H1 (cell line): ENCODE measurements around the gene PPM1F. TPM values are rescaled to one million over a fixed set of nuclear protein-coding genes. Genes with fewer than 3 reads are reported as not detected.

Experiments
- CTCF ChIA-PET: fragments of 300-600 bp; sonication (Branson Sonifier 250); formaldehyde crosslinking; loops from one replicate; lab custom pipeline; 2021; ENCODE audit not compliant: partially characterized antibody; lab: Charles Lee
- POLR2A ChIA-PET: fragments of 300-600 bp; sonication (Branson Sonifier 250); formaldehyde crosslinking; loops from one replicate; lab custom pipeline; 2021; ENCODE audit warnings: inconsistent platforms; ENCODE audit not compliant: partially characterized antibody; lab: Charles Lee
- DNase-seq, 2 experiments: peaks; one replicate each; pipeline versions ENCODE4 v3.0.0 to v3.0.0-alpha.2; 2010 to 2022; ENCODE audit warnings: low spot score in 2 of 2, low read depth in 1 of 2, mixed read lengths in 1 of 2
- FAIRE-seq: peaks from 2 replicates; lab custom pipeline; 2011; peaks lifted over from hg19 to GRCh38; lab: Jason Lieb, UNC
- H2AFZ ChIP-seq: 2 replicates; pipeline ENCODE4 v1.8.1; 2012; ENCODE audit warnings: low read length, inconsistent platforms
- H2AK5ac ChIP-seq: 2 replicates; pipeline ENCODE4 v1.6.1; 2013; ENCODE audit warnings: low read depth, low read length
- H2BK120ac ChIP-seq: replicated peaks from 2 replicates; pipeline ENCODE3; 2013; ENCODE audit warnings: low read depth, low read length, inconsistent platforms
- H2BK12ac ChIP-seq: 2 replicates; pipeline ENCODE4 v1.6.1; 2013; ENCODE audit warnings: low read depth, low read length
- H2BK15ac ChIP-seq: 2 replicates; pipeline ENCODE4 v1.6.1; 2013; ENCODE audit warnings: low read length
- H2BK20ac ChIP-seq: 2 replicates; pipeline ENCODE4 v1.6.1; 2013; ENCODE audit warnings: low read length
- H2BK5ac ChIP-seq: 2 replicates; pipeline ENCODE4 v1.6.1; 2013; ENCODE audit warnings: low read depth, low read length
- H3K14ac ChIP-seq: 2 replicates; pipeline ENCODE4 v1.6.1; 2013; ENCODE audit warnings: inconsistent platforms; ENCODE audit not compliant: insufficient read length
- H3K18ac ChIP-seq: 2 replicates; pipeline ENCODE4 v1.6.1; 2013; ENCODE audit warnings: low read length; ENCODE audit errors: extremely low read depth
- H3K23ac ChIP-seq: 2 replicates; pipeline ENCODE4 v1.6.1; 2013; ENCODE audit warnings: inconsistent platforms; ENCODE audit not compliant: insufficient read length
- H3K23me2 ChIP-seq: 2 replicates; pipeline ENCODE4 v1.6.1; 2013; ENCODE audit warnings: low read depth, low read length
- H3K27ac ChIP-seq: 2 replicates; pipeline ENCODE4 v1.6.1; 2011; ENCODE audit warnings: low read depth, low read length, inconsistent platforms
- H3K27me3 ChIP-seq, 4 experiments: replicated peaks in 1 of 4; 1 replicate in 1 of 4; 2 replicates in 3 of 4; pipeline versions ENCODE4 v1.6.1 to v1.8.1; 2011 to 2013; ENCODE audit warnings: low read length in 3 of 4, mild to moderate bottlenecking in 3 of 4, inconsistent platforms in 2 of 4, mixed read lengths in 2 of 4, moderate library complexity in 1 of 4; ENCODE audit not compliant: control insufficient read depth in 3 of 4, insufficient read depth in 3 of 4; ENCODE audit errors: extremely low read depth in 1 of 4
- H3K36me3 ChIP-seq, 4 experiments: 2 replicates each; pipeline versions ENCODE4 v1.6.1 to v1.8.1; 2011 to 2013; ENCODE audit warnings: mild to moderate bottlenecking in 4 of 4, low read length in 3 of 4, moderate library complexity in 2 of 4, control low read depth in 1 of 4, inconsistent platforms in 1 of 4; ENCODE audit not compliant: insufficient read depth in 4 of 4, control insufficient read depth in 2 of 4
- H3K4ac ChIP-seq: replicated peaks from 2 replicates; pipeline ENCODE3; 2013; ENCODE audit warnings: low read length, low read depth, mixed read lengths, inconsistent platforms; ENCODE audit not compliant: insufficient read length
- H3K4me1 ChIP-seq, 4 experiments: replicated peaks in 1 of 4; 1 replicate in 1 of 4; 2 replicates in 3 of 4; pipeline versions ENCODE4 v1.6.1 to v1.8.1; 2011 to 2013; ENCODE audit warnings: low read length in 3 of 4, inconsistent platforms in 2 of 4, mixed read lengths in 1 of 4; ENCODE audit not compliant: insufficient read depth in 4 of 4, control insufficient read depth in 3 of 4
- H3K4me2 ChIP-seq, 2 experiments: 2 replicates each; pipeline versions ENCODE4 v1.6.1 to v1.8.1; 2011 to 2013; ENCODE audit warnings: low read depth in 2 of 2, low read length in 2 of 2, control low read depth in 1 of 2, inconsistent platforms in 1 of 2, mild to moderate bottlenecking in 1 of 2; ENCODE audit not compliant: insufficient read depth in 1 of 2
- H3K4me3 ChIP-seq, 4 experiments: fragments of 200-600, 300-600 bp in 1 of 4; sonication (generic), shearing (Covaris generic), sonication (Bioruptor Twin) in 1 of 4; 2 replicates each; pipeline versions ENCODE4 v1.5.1 to v1.8.1; 2011 to 2016; ENCODE audit warnings: low read length in 4 of 4, low read depth in 3 of 4, control low read depth in 2 of 4, inconsistent platforms in 2 of 4, mild to moderate bottlenecking in 2 of 4, mixed read lengths in 1 of 4, moderate library complexity in 1 of 4; ENCODE audit not compliant: insufficient read depth in 2 of 4; ENCODE audit errors: extremely low read depth in 1 of 4
- H3K56ac ChIP-seq: replicated peaks from 2 replicates; pipeline ENCODE3; 2013; ENCODE audit warnings: low read depth, mild to moderate bottlenecking, mixed read lengths, low read length, inconsistent platforms; ENCODE audit not compliant: insufficient read length
- H3K79me1 ChIP-seq: 2 replicates; pipeline ENCODE4 v1.6.1; 2013; ENCODE audit warnings: low read depth, low read length, control low read depth
- H3K79me2 ChIP-seq, 2 experiments: 2 replicates each; pipeline versions ENCODE4 v1.6.1 to v1.8.1; 2012 to 2013; ENCODE audit warnings: low read length in 2 of 2, mild to moderate bottlenecking in 2 of 2, inconsistent platforms in 1 of 2; ENCODE audit not compliant: insufficient read depth in 2 of 2, control insufficient read depth in 1 of 2
- H3K9ac ChIP-seq, 4 experiments: replicated peaks in 1 of 4; 1 replicate in 1 of 4; 2 replicates in 3 of 4; pipeline versions ENCODE4 v1.6.1 to v1.8.1; 2011 to 2013; ENCODE audit warnings: low read depth in 3 of 4, low read length in 3 of 4, control low read depth in 2 of 4, mild to moderate bottlenecking in 2 of 4, moderate library complexity in 2 of 4, inconsistent platforms in 1 of 4; ENCODE audit errors: extremely low read depth in 1 of 4
- H3K9me3 ChIP-seq, 2 experiments: 2 replicates each; pipeline versions ENCODE4 v1.6.1 to v1.8.1; 2012 to 2013; ENCODE audit warnings: mild to moderate bottlenecking in 2 of 2, moderate library complexity in 2 of 2, control low read depth in 1 of 2, inconsistent platforms in 1 of 2, low read depth in 1 of 2, low read length in 1 of 2, mixed read lengths in 1 of 2; ENCODE audit not compliant: insufficient read depth in 2 of 2
- H4K20me1 ChIP-seq, 2 experiments: replicated peaks in 1 of 2; 2 replicates each; pipeline versions ENCODE3 to v1.8.1; 2011 to 2013; ENCODE audit warnings: inconsistent platforms in 2 of 2, low read length in 2 of 2, mild to moderate bottlenecking in 1 of 2; ENCODE audit not compliant: insufficient read depth in 2 of 2, control insufficient read depth in 1 of 2
- H4K5ac ChIP-seq: 2 replicates; pipeline ENCODE4 v1.6.1; 2013; ENCODE audit warnings: low read length, low read depth, mixed read lengths, inconsistent platforms; ENCODE audit not compliant: insufficient read length
- H4K8ac ChIP-seq: 2 replicates; pipeline ENCODE4 v1.8.0; 2013; ENCODE audit warnings: mild to moderate bottlenecking, moderate library complexity, low read length, inconsistent platforms; ENCODE audit not compliant: insufficient read depth; ENCODE audit errors: extremely low read depth
- H4K91ac ChIP-seq: replicated peaks from 2 replicates; pipeline ENCODE3; 2013; ENCODE audit warnings: low read length, mixed read lengths, inconsistent platforms; ENCODE audit not compliant: insufficient read length
- ATF2 ChIP-seq: IDR thresholded peaks from 2 replicates; pipeline ENCODE4 v1.6.1; 2012; ENCODE audit warnings: low read length, inconsistent platforms
- SRF ChIP-seq: IDR thresholded peaks from 2 replicates; pipeline ENCODE4 v1.6.1; 2011; ENCODE audit warnings: mild to moderate bottlenecking, low read depth, low read length, moderate library complexity
- ZNF274 ChIP-seq: IDR thresholded peaks from 2 replicates; pipeline ENCODE4 v1.7.0; 2012; ENCODE audit warnings: low read length, borderline replicate concordance; ENCODE audit errors: extremely low read depth
- WGBS, 2 experiments: shearing (Covaris generic) in 1 of 2; methylation state at CpG; one replicate each; pipeline versions ENCODE4 v1.1.6 to v1.1.7; 2013 to 2015; ENCODE audit warnings: low lambda C conversion rate in 2 of 2, mixed read lengths in 2 of 2, inconsistent platforms in 1 of 2, low coverage in 1 of 2, missing lambda C conversion rate in 1 of 2; ENCODE audit not compliant: insufficient replicate concordance in 2 of 2, insufficient coverage in 1 of 2, insufficient read length in 1 of 2; ENCODE audit errors: extremely low coverage in 1 of 2, missing lambda C conversion rate in 1 of 2; 5-methylcytosine and 5-hydroxymethylcytosine counted together
- polyA plus RNA-seq, 7 experiments: library from polyadenylated mRNA; depleted of rRNA in 3 of 7; stranded (reverse) in 5 of 7; unstranded in 2 of 7; fragments of >200 nt in 5 of 7; fragments of 200-250 nt in 2 of 7; gene quantifications; 1 replicate in 5 of 7; 2 replicates in 1 of 7; 4 replicates in 1 of 7; pipeline versions ENCODE4 v1.2.1 to v1.2.3, GENCODE V29; 2011 to 2013; ENCODE audit warnings: missing spikeins in 2 of 7, mixed read lengths in 2 of 7
- total RNA-seq: library from RNA; stranded (reverse); fragmentation: NEBNext Ultra II Directional; extraction: Animal tissue kit (Norgen Biotek cat#: 25700); gene quantifications from 2 replicates; pipeline ENCODE4 v1.2.1, GENCODE V29; 2021

Gene PPM1F
- total and polyA plus RNA-seq, 2 of the 8 experiments (the other 6 are each of a cell fraction or from before 2014, with no cell fraction given) = 12.4 to 22.8 TPM

DNA sequence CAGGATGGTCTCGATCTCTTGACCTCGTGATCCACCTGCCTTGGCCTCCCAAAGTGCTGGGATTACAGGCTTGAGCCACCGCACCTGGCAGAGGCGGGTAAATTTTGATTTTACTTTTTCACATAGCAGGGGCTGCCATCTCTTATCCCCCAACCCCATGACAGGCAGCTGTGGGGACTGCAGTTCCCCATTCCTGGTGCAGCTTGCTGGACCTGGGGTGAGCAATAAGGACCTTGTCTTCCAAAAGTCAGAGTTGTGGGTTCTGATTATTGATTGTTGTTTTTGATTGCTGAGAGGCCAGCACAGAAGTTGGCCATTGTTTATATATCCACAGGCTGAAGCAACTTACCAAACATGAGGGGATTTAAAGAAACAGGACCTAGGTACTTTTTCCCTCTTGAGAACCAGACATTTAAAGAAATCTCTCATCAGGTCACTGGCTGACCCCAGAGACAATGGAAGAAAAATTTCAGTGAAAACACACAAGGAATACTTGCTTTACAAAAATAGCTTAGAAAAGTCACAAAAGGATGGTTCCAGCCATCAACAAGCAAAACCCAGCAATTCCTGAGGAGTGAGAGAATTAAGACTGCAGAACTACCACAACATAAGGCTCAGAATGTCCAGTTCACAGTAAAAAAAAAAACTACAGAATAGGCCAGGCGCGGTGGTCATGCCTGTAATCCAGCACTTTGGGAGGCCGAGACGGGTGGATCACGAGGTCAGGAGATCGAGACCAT, 63.2 kb downstream of the PPM1F start:
- DNase-seq (no peak), FAIRE-seq (no peak)
- Histone ChIP-seq H2BK5ac (no peak overlapping the region), H2BK15ac (no peak overlapping the region), H3K27me3 (no peaks in the 10 kb centered on the region), H3K23me2 (no peaks in the 10 kb centered on the region), H2BK12ac (no peak overlapping the region), H3K36me3 (no peaks in the 10 kb centered on the region), H3K79me2 (no peaks in the 10 kb centered on the region), H3K4me1 (no peaks in the 10 kb centered on the region), H4K20me1 (no peaks in the 10 kb centered on the region), H3K27ac (no peak overlapping the region), H4K91ac (no peak overlapping the region), H3K23ac (no peak overlapping the region), H3K4ac (no peak overlapping the region), H2AFZ (no peak overlapping the region), H4K5ac (no peak overlapping the region), H2BK120ac (no peak overlapping the region), H3K56ac (no peak overlapping the region), H2BK20ac (no peak overlapping the region), H3K18ac (no peak overlapping the region), H3K9me3 (no peaks in the 10 kb centered on the region), H3K9ac (no peak overlapping the region), H3K79me1 (no peaks in the 10 kb centered on the region), H4K8ac (no peak overlapping the region), H3K4me2 (no peak overlapping the region), H3K4me3 (no peak overlapping the region), H2AK5ac (no peak overlapping the region), H3K14ac (no peak overlapping the region)
- 93% methylated on average over 10 of the region's 10 CpGs; no CpG with 5 or more reads in 1 of the 2 experiments for WGBS, 2 experiments
- ChIA-PET CTCF (interaction anchor here (1.8 kb wide), 1 partner anchor 26 kb away, joined by 5 read pairs; no protein-coding TSS in a partner anchor), POLR2A (no interaction called here)
- no peak for TF ChIP-seq SRF
- TF ChIP-seq ZNF274 = no peak
- no peak for TF ChIP-seq ATF2
